ENCODE results near the gene PRKAG2. TPM values are rescaled to one million over a fixed set of nuclear protein-coding genes. Genes with fewer than 3 reads are reported as not detected.

PRKAG2 gene
- total and polyA plus RNA-seq, 2 of the 13 experiments (the other 11 are each of a cell fraction or from before 2014, with no cell fraction given) = 0.90 to 1.3 TPM

GRCh38 chr7:151631953-151632749, 244.8 kb downstream of the PRKAG2 start:
- Histone ChIP-seq H3K9ac (ENCODE audit: insufficient read depth, low read depth, low read length) (no peak overlapping the region), H3K27me3 (ENCODE audit: control insufficient read depth in 1 of 2, insufficient read depth in 2 of 2, low read length in 2 of 2) (peaks cover 0 to 23% of the 10 kb centered on the region in 2 experiments; a peak in 2 of 5 replicates), H3K4me3 (replicated peaks in 1 of 3; ENCODE audit: insufficient read depth in 1 of 3, low read depth in 2 of 3, low read length in 3 of 3) (peak overlapping the region; percentile 52 to 68 (median 52); a peak in 4 of 6 replicates), H2AFZ (ENCODE audit: low read length) (no peak overlapping the region), H3K4me1 (ENCODE audit: insufficient read depth, low read length) (peaks cover 12% of the 10 kb centered on the region), H3K9me3 (ENCODE audit: low read length) (peaks cover 8% of the 10 kb centered on the region), H3K79me2 (ENCODE audit: insufficient read depth, low read length) (no peaks in the 10 kb centered on the region), H4K20me1 (ENCODE audit: insufficient read depth, low read length) (no peaks in the 10 kb centered on the region), H3K4me2 (ENCODE audit: low read depth, low read length) (peak overlapping the region; percentile 97), H3K27ac (ENCODE audit: extremely low read length, insufficient read depth, low read length) (no peak overlapping the region), H3K36me3 (replicated peaks in 1 of 2; ENCODE audit: control insufficient read depth in 1 of 2, insufficient read depth in 2 of 2, low read length in 2 of 2) (no peaks in the 10 kb centered on the region)
- WGBS (ENCODE audit: low lambda C conversion rate) = 47% methylated on average over 3 of the region's 111 CpGs
- POLR2A ChIA-PET = interaction anchor here (1.5 kb wide), 1 partner anchor 113 kb away, joined by 6 read pairs; no protein-coding TSS in a partner anchor
- CTCF ChIA-PET (ENCODE audit: low intra/inter-chr PET ratio, low total read pairs) = interaction anchor here (1.1 to 1.2 kb wide), 2 partner anchors 122 to 128 kb away, joined by 3 read pairs; no protein-coding TSS in a partner anchor
- no TSS peak for BruUV-seq (replicated peaks)
- ATAC-seq (peak; percentile 95), DNase-seq (ENCODE audit: low spot score) (peak; percentile 55), FAIRE-seq (no peak)
- in situ Hi-C loops (cut with HindIII; ENCODE audit: extremely low pct_ligation_motif_present, low pct_unique_long_range_greater_than_20kb) = no loop called here
- intact Hi-C loops (cut with micrococcal nuclease; ENCODE audit: unreplicated experiment) = no loop called here
- TF ChIP-seq, protein P1, sequence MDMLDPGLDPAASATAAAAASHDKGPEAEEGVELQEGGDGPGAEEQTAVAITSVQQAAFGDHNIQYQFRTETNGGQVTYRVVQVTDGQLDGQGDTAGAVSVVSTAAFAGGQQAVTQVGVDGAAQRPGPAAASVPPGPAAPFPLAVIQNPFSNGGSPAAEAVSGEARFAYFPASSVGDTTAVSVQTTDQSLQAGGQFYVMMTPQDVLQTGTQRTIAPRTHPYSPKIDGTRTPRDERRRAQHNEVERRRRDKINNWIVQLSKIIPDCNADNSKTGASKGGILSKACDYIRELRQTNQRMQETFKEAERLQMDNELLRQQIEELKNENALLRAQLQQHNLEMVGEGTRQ (IDR thresholded peaks at IDR 0.05; ENCODE audit: low read depth, low read length) = no peak
- TF ChIP-seq, protein P1 (CRISPR knock-in tag; IDR thresholded peaks at IDR 0.05; ENCODE audit: borderline replicate concordance) = no peak
- TF ChIP-seq TRIM22 (IDR thresholded peaks at IDR 0.05) = no peak
- no peak for TF ChIP-seq MIER2 (CRISPR knock-in tag; IDR thresholded peaks at IDR 0.05)
- TF ChIP-seq ZFX (CRISPR knock-in tag; IDR thresholded peaks at IDR 0.05; ENCODE audit: low read depth) = peak; percentile 45; the same call in 1 of the 2 replicates
- peak; percentile 32; the same call in 1 of the 2 replicates for TF ChIP-seq PHF21A (CRISPR knock-in tag; IDR thresholded peaks at IDR 0.05)
- TF ChIP-seq, protein P2, sequence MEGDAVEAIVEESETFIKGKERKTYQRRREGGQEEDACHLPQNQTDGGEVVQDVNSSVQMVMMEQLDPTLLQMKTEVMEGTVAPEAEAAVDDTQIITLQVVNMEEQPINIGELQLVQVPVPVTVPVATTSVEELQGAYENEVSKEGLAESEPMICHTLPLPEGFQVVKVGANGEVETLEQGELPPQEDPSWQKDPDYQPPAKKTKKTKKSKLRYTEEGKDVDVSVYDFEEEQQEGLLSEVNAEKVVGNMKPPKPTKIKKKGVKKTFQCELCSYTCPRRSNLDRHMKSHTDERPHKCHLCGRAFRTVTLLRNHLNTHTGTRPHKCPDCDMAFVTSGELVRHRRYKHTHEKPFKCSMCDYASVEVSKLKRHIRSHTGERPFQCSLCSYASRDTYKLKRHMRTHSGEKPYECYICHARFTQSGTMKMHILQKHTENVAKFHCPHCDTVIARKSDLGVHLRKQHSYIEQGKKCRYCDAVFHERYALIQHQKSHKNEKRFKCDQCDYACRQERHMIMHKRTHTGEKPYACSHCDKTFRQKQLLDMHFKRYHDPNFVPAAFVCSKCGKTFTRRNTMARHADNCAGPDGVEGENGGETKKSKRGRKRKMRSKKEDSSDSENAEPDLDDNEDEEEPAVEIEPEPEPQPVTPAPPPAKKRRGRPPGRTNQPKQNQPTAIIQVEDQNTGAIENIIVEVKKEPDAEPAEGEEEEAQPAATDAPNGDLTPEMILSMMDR (CRISPR knock-in tag; IDR thresholded peaks at IDR 0.05) = peak; percentile 20; the same call in 1 of the 2 replicates
- no peak for TF ChIP-seq PCBP1 (IDR thresholded peaks at IDR 0.05; ENCODE audit: borderline replicate concordance, low read depth, low read length)
- TF ChIP-seq, protein P3, sequence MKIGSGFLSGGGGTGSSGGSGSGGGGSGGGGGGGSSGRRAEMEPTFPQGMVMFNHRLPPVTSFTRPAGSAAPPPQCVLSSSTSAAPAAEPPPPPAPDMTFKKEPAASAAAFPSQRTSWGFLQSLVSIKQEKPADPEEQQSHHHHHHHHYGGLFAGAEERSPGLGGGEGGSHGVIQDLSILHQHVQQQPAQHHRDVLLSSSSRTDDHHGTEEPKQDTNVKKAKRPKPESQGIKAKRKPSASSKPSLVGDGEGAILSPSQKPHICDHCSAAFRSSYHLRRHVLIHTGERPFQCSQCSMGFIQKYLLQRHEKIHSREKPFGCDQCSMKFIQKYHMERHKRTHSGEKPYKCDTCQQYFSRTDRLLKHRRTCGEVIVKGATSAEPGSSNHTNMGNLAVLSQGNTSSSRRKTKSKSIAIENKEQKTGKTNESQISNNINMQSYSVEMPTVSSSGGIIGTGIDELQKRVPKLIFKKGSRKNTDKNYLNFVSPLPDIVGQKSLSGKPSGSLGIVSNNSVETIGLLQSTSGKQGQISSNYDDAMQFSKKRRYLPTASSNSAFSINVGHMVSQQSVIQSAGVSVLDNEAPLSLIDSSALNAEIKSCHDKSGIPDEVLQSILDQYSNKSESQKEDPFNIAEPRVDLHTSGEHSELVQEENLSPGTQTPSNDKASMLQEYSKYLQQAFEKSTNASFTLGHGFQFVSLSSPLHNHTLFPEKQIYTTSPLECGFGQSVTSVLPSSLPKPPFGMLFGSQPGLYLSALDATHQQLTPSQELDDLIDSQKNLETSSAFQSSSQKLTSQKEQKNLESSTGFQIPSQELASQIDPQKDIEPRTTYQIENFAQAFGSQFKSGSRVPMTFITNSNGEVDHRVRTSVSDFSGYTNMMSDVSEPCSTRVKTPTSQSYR (CRISPR knock-in tag; IDR thresholded peaks at IDR 0.05; ENCODE audit: borderline replicate concordance) = peak; percentile 16; the same call in 1 of the 2 replicates
- TF ChIP-seq, protein P4, sequence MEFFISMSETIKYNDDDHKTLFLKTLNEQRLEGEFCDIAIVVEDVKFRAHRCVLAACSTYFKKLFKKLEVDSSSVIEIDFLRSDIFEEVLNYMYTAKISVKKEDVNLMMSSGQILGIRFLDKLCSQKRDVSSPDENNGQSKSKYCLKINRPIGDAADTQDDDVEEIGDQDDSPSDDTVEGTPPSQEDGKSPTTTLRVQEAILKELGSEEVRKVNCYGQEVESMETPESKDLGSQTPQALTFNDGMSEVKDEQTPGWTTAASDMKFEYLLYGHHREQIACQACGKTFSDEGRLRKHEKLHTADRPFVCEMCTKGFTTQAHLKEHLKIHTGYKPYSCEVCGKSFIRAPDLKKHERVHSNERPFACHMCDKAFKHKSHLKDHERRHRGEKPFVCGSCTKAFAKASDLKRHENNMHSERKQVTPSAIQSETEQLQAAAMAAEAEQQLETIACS (CRISPR knock-in tag; IDR thresholded peaks at IDR 0.05) = peak; percentile 82
